HEK293T (cell line): ENCODE measurements around the gene NR1H3.

Experiments used
- CTCF ChIA-PET: fragments of 350-600 bp; formaldehyde crosslinking; extraction: SDS; loops from one replicate; lab custom pipeline; 2021; ENCODE audit warnings: antibody characterized with exemption, inconsistent platforms; lab: Yijun Ruan, JAX
- POLR2A ChIA-PET: fragments of 350-600 bp; formaldehyde crosslinking; extraction: SDS; loops from one replicate; lab custom pipeline; 2020; ENCODE audit warnings: antibody characterized with exemption, inconsistent platforms; lab: Yijun Ruan, JAX
- DNase-seq: peaks from one replicate; pipeline ENCODE4 v3.0.0; 2012; ENCODE audit warnings: mixed read lengths; ENCODE audit errors: extremely low spot score
- ARNT ChIP-seq: fragments of 450-650 bp; IDR thresholded peaks from 2 replicates; pipeline ENCODE4 v1.6.1; 2017; ENCODE audit warnings: mild to moderate bottlenecking
- BHLHE40 ChIP-seq: fragments of 450-650 bp; IDR thresholded peaks from 2 replicates; pipeline ENCODE4 v1.6.1; 2016; ENCODE audit warnings: mild to moderate bottlenecking, moderate library complexity, borderline replicate concordance
- CTBP1 ChIP-seq: fragments of 450-650 bp; IDR thresholded peaks from 2 replicates; pipeline ENCODE4 v1.6.1; 2016; ENCODE audit warnings: borderline replicate concordance
- ELF4 ChIP-seq: fragments of 450-650 bp; IDR thresholded peaks from 2 replicates; pipeline ENCODE4 v1.6.1; 2017; ENCODE audit warnings: antibody characterized with exemption
- FOXA1 ChIP-seq: fragments of 450-650 bp; IDR thresholded peaks from 2 replicates; pipeline ENCODE4 v1.6.1; 2016; ENCODE audit warnings: mild to moderate bottlenecking
- FOXK2 ChIP-seq: fragments of 450-650 bp; IDR thresholded peaks from 2 replicates; pipeline ENCODE4 v1.6.1; 2016; ENCODE audit warnings: mild to moderate bottlenecking
- FOXM1 ChIP-seq: fragments of 450-650 bp; IDR thresholded peaks from 2 replicates; pipeline ENCODE4 v1.6.1; 2017; ENCODE audit warnings: mild to moderate bottlenecking, borderline replicate concordance
- HDGF ChIP-seq: fragments of 450-650 bp; IDR thresholded peaks from 2 replicates; pipeline ENCODE4 v1.6.1; 2017; ENCODE audit warnings: antibody characterized with exemption, borderline replicate concordance
- L3MBTL2 ChIP-seq: fragments of 450-650 bp; conservative IDR thresholded peaks from 2 replicates; pipeline ENCODE4 v1.6.1; 2016; ENCODE audit warnings: mild to moderate bottlenecking
- LEF1 ChIP-seq: fragments of 450-650 bp; IDR thresholded peaks from 2 replicates; pipeline ENCODE4 v1.6.1; 2017; ENCODE audit warnings: mild to moderate bottlenecking, borderline replicate concordance
- NFRKB ChIP-seq: fragments of 450-650 bp; IDR thresholded peaks from 2 replicates; pipeline ENCODE4 v1.6.1; 2016; ENCODE audit warnings: mild to moderate bottlenecking, moderate library complexity
- SP1 ChIP-seq: fragments of 450-650 bp; IDR thresholded peaks from 2 replicates; pipeline ENCODE4 v1.6.1; 2017
- SUZ12 ChIP-seq: fragments of 450-650 bp; IDR thresholded peaks from 2 replicates; pipeline ENCODE4 v1.6.1; 2016; ENCODE audit warnings: mild to moderate bottlenecking
- TARDBP ChIP-seq: fragments of 450-650 bp; IDR thresholded peaks from 2 replicates; pipeline ENCODE4 v1.6.1; 2016
- ZNF384 ChIP-seq: fragments of 450-650 bp; IDR thresholded peaks from 2 replicates; pipeline ENCODE4 v1.6.1; 2016
- TF ChIP-seq, protein P1 (sequence below): fragments of 450-650 bp; IDR thresholded peaks from 2 replicates; pipeline ENCODE4 v1.6.1; 2016

The NR1H3 gene

DNA sequence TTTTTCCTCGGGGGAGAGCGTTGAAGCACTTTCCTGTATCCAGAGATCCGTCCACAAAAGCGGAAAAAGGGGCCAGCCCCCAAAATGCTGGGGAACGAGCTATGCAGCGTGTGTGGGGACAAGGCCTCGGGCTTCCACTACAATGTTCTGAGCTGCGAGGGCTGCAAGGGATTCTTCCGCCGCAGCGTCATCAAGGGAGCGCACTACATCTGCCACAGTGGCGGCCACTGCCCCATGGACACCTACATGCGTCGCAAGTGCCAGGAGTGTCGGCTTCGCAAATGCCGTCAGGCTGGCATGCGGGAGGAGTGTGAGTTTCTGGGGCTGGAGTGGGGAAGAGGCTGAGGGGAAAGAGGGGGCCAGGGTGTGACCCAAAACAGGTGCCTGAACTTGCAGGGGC is 2.6 kb downstream of the NR1H3 start:
- POLR2A ChIA-PET, result interaction anchor here (0.7 to 3.2 kb wide), 5 partner anchors 8 to 82 kb away, joined by 3 to 21 read pairs (median 7); partner anchors contain the start of gene ACP2
- CTCF ChIA-PET, result interaction anchor here (0.8 to 2.8 kb wide), 3 partner anchors 82 to 137 kb away, joined by 3 to 25 read pairs (median 17); no protein-coding TSS in a partner anchor
- DNase-seq, result no peak
- TF ChIP-seq HDGF (no peak), SP1 (no peak), NFRKB (no peak), ARNT (no peak), FOXK2 (no peak), LEF1 (no peak), TARDBP (no peak)
- TF ChIP-seq, protein P1, sequence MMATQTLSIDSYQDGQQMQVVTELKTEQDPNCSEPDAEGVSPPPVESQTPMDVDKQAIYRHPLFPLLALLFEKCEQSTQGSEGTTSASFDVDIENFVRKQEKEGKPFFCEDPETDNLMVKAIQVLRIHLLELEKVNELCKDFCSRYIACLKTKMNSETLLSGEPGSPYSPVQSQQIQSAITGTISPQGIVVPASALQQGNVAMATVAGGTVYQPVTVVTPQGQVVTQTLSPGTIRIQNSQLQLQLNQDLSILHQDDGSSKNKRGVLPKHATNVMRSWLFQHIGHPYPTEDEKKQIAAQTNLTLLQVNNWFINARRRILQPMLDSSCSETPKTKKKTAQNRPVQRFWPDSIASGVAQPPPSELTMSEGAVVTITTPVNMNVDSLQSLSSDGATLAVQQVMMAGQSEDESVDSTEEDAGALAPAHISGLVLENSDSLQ, result no peak

DNA sequence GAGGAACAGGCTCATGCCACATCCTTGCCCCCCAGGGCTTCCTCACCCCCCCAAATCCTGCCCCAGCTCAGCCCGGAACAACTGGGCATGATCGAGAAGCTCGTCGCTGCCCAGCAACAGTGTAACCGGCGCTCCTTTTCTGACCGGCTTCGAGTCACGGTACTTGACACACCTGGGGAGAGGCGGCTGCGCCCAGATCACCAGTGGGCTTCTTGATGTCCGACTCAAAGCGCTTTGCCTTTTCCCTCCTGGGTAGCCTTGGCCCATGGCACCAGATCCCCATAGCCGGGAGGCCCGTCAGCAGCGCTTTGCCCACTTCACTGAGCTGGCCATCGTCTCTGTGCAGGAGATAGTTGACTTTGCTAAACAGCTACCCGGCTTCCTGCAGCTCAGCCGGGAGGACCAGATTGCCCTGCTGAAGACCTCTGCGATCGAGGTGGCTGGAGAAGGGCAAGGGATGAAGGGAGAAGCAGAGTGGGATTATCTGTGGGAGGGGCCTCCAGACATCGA is 3.5 kb downstream of the NR1H3 start:
- no peak for TF ChIP-seq ZNF384
- ChIA-PET CTCF (interaction anchor here (1.2 kb wide), 1 partner anchor 82 kb away, joined by 3 read pairs; no protein-coding TSS in a partner anchor), POLR2A (interaction anchor here (1.0 kb wide), 1 partner anchor 13 kb away, joined by 4 read pairs; the partner anchor contains the start of gene ACP2)
- no peak for DNase-seq

- no peak for DNase-seq
- CTCF ChIA-PET, result no interaction called here
- no peak for TF ChIP-seq ARNT
- POLR2A ChIA-PET, result interaction anchor here (0.7 to 3.2 kb wide), 5 partner anchors 10 to 50 kb away, joined by 3 to 11 read pairs (median 3); partner anchors contain the start of genes ACP2 and DDB2
Observed at GRCh38 chr11:47264119-47264518, 6.3 kb downstream of the NR1H3 start.

- DNase-seq, result no peak
- CTCF ChIA-PET, result no interaction called here
- TF ChIP-seq TARDBP, result no peak
- POLR2A ChIA-PET, result interaction anchor here (0.7 to 3.2 kb wide), 5 partner anchors 10 to 50 kb away, joined by 3 to 11 read pairs (median 3); partner anchors contain the start of genes ACP2 and DDB2
Observed at GRCh38 chr11:47264521-47264920, 6.7 kb downstream of the NR1H3 start.

DNA sequence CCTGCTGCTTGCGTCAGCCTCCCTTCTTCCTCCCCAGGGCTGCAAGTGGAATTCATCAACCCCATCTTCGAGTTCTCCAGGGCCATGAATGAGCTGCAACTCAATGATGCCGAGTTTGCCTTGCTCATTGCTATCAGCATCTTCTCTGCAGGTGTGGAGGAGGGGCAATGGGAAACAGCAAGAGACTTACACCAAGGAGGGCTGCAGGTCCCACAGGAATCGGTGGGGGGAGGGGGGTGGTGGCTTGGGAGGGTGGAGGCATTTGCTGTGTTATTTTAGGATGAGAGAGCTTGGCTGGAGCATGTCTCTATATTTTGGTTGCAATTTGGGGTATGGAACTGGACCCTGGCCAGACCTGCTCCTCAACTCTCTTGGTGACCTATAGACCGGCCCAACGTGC is 10.1 kb downstream of the NR1H3 start:
- ChIA-PET CTCF (interaction anchor here (0.9 to 1.2 kb wide), 2 partner anchors 8 to 88 kb away, joined by 3 to 4 read pairs; no protein-coding TSS in a partner anchor), POLR2A (interaction anchor here (1.0 to 1.2 kb wide), 2 partner anchors 8 to 19 kb away, joined by 3 to 8 read pairs; partner anchors contain the start of gene ACP2)
- no peak for DNase-seq
- TF ChIP-seq HDGF (no peak), SUZ12 (no peak), BHLHE40 (no peak), CTBP1 (no peak), L3MBTL2 (no peak), ARNT (no peak), FOXK2 (no peak), ELF4 (no peak), FOXA1 (no peak)
- TF ChIP-seq, protein P1, result no peak

- TF ChIP-seq CTBP1, result no peak
- no peak for TF ChIP-seq FOXA1
- TF ChIP-seq ELF4, result no peak
- TF ChIP-seq BHLHE40, result no peak
- no peak for TF ChIP-seq SUZ12
- TF ChIP-seq SP1, result no peak
- no peak for TF ChIP-seq FOXK2
- TF ChIP-seq, protein P1, result no peak
- no peak for TF ChIP-seq HDGF
- no peak for TF ChIP-seq NFRKB
- no peak for TF ChIP-seq L3MBTL2
- no peak for TF ChIP-seq FOXM1
- TF ChIP-seq ZNF384, result no peak
- no peak for DNase-seq
- POLR2A ChIA-PET, result interaction anchor here (1.0 to 1.2 kb wide), 2 partner anchors 9 to 20 kb away, joined by 3 to 8 read pairs; partner anchors contain the start of gene ACP2
- CTCF ChIA-PET, result interaction anchor here (0.6 to 1.2 kb wide), 3 partner anchors 9 to 643 kb away, joined by 3 to 4 read pairs (median 4); no protein-coding TSS in a partner anchor
Observed at GRCh38 chr11:47268448-47269001, 10.7 kb downstream of the NR1H3 start.
